Endodermal cell (in vitro differentiated cells): Measurements from ENCODE around the gene STARD8. TPM values are rescaled to one million over a fixed set of nuclear protein-coding genes. Genes with fewer than 3 reads are reported as not detected.

ENCODE experiments used
- DNase-seq: peaks from one replicate; pipeline ENCODE4 v3.0.0-alpha.2; 2017
- H3K27ac ChIP-seq: 2 replicates; pipeline ENCODE4 v1.5.1; 2013; ENCODE audit warnings: mild to moderate bottlenecking, low read depth, low read length, moderate library complexity
- H3K27me3 ChIP-seq: 2 replicates; pipeline ENCODE4 v1.6.1; 2013; ENCODE audit warnings: mild to moderate bottlenecking, low read length, moderate library complexity; ENCODE audit not compliant: insufficient read depth, control insufficient read depth, poor library complexity, severe bottlenecking
- H3K36me3 ChIP-seq: 2 replicates; pipeline ENCODE4 v1.7.0; 2013; ENCODE audit warnings: mild to moderate bottlenecking, low read length, moderate library complexity; ENCODE audit not compliant: control insufficient read depth, insufficient read depth
- H3K4me1 ChIP-seq: one replicate; pipeline ENCODE4 v1.7.0; 2013; ENCODE audit warnings: low read length; ENCODE audit not compliant: control insufficient read depth, insufficient read depth
- H3K4me3 ChIP-seq: 2 replicates; pipeline ENCODE4 v1.5.1; 2013; ENCODE audit warnings: mild to moderate bottlenecking, low read length, moderate library complexity
- H3K9ac ChIP-seq: 2 replicates; pipeline ENCODE4 v1.6.1; 2013; ENCODE audit warnings: mild to moderate bottlenecking, low read length, moderate library complexity; ENCODE audit not compliant: poor library complexity, severe bottlenecking; ENCODE audit errors: extremely low read depth
- H3K9me3 ChIP-seq: 2 replicates; pipeline ENCODE4 v1.6.1; 2013; ENCODE audit warnings: mild to moderate bottlenecking, low read length, moderate library complexity; ENCODE audit not compliant: control insufficient read depth
- H3K27ac Mint-ChIP-seq: 2 replicates; pipeline ENCODE4 v1.8.0; 2020; ENCODE audit warnings: mixed read lengths
- H3K27me3 Mint-ChIP-seq: 2 replicates; pipeline ENCODE4 v1.8.0; 2021; ENCODE audit warnings: mild to moderate bottlenecking, mixed read lengths; ENCODE audit not compliant: insufficient read depth
- H3K36me3 Mint-ChIP-seq: 2 replicates; pipeline ENCODE4 v1.8.0; 2020; ENCODE audit warnings: low read depth, mixed read lengths
- H3K4me1 Mint-ChIP-seq: 2 replicates; pipeline ENCODE4 v1.8.0; 2020; ENCODE audit warnings: mixed read lengths
- H3K4me3 Mint-ChIP-seq: 2 replicates; pipeline ENCODE4 v1.8.0; 2020; ENCODE audit warnings: mild to moderate bottlenecking, moderate library complexity, mixed read lengths
- H3K9me3 Mint-ChIP-seq: 2 replicates; pipeline ENCODE4 v1.8.0; 2020; ENCODE audit warnings: mild to moderate bottlenecking, mixed read lengths
- CTCF ChIP-seq: fragments of 200-600 bp; sonication (generic); conservative IDR thresholded peaks from 2 replicates; pipeline ENCODE4 v1.5.0; 2021; ENCODE audit warnings: antibody characterized with exemption, mild to moderate bottlenecking
- WGBS, 2 experiments: methylation state at CpG; one replicate each; pipeline versions ENCODE4 v1.1.5 to v1.1.7; 2013; ENCODE audit warnings: missing lambda C conversion rate in 2 of 2, mixed read lengths in 1 of 2; ENCODE audit not compliant: insufficient coverage in 1 of 2, insufficient read length in 1 of 2; 5-methylcytosine and 5-hydroxymethylcytosine counted together
- total RNA-seq, 2 donors: library from RNA; stranded (reverse); fragmentation: NEBNext Ultra II Directional in 1 of 2; extraction: Animal tissue kit (Norgen Biotek cat#: 25700) in 1 of 2; gene quantifications; 2 replicates in 1 of 2; 3 replicates in 1 of 2; pipeline ENCODE4 v1.2.1, GENCODE V29; 2021

Gene STARD8
- total RNA-seq, 2 donors from 2014 or later = 1.5 to 1.8 TPM

- no peaks in the 10 kb centered on the region for H3K4me1 Mint-ChIP-seq
- H3K9me3 Mint-ChIP-seq = peaks cover 37% of the 10 kb centered on the region
- no peak for TF ChIP-seq CTCF
- Histone ChIP-seq H3K36me3 (no peaks in the 10 kb centered on the region), H3K4me1 (no peaks in the 10 kb centered on the region), H3K27me3 (no peaks in the 10 kb centered on the region), H3K9me3 (no peaks in the 10 kb centered on the region), H3K27ac (no peak overlapping the region), H3K9ac (no peak overlapping the region), H3K4me3 (no peak overlapping the region)
- no peak overlapping the region for H3K4me3 Mint-ChIP-seq
- DNase-seq = no peak
- H3K36me3 Mint-ChIP-seq = no peaks in the 10 kb centered on the region
- H3K27ac Mint-ChIP-seq = no peak overlapping the region
- 80 to 84% methylated on average over 1 to 4 of the region's 4 CpGs for WGBS, 2 experiments
- H3K27me3 Mint-ChIP-seq = no peaks in the 10 kb centered on the region
These were observed 80.2 kb downstream of the STARD8 start for GRCh38 chrX:68727696-68728095.

DNA sequence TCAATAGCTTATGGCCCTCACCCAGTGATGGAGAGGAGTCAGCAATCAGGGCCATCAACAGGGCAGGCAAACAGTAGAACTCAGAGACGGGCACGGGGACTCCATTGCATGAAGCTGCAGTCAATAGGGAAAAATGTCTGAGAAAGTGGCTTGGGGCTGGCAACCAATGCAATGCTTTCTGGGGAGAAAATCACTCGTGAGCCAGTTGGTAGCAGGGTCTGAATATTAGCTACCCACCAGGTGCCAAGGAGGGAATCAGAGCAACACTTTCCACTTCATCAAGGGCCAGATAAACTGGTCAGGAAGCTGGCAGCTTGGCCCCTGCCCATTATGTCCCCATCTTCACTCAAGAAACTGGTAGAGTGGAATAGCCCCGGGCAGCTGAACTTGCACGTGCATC lies 80.7 kb downstream of the STARD8 start:
- Histone ChIP-seq H3K27ac (no peak overlapping the region), H3K4me1 (no peaks in the 10 kb centered on the region), H3K9ac (no peak overlapping the region), H3K9me3 (no peaks in the 10 kb centered on the region), H3K4me3 (no peak overlapping the region), H3K36me3 (no peaks in the 10 kb centered on the region), H3K27me3 (no peaks in the 10 kb centered on the region)
- no peak overlapping the region for H3K4me3 Mint-ChIP-seq
- 83 to 88% methylated on average over 1 to 5 of the region's 5 CpGs for WGBS, 2 experiments
- H3K4me1 Mint-ChIP-seq = no peaks in the 10 kb centered on the region
- no peaks in the 10 kb centered on the region for H3K36me3 Mint-ChIP-seq
- peaks cover 1% of the 10 kb centered on the region for H3K27me3 Mint-ChIP-seq
- TF ChIP-seq CTCF = no peak
- peaks cover 34% of the 10 kb centered on the region for H3K9me3 Mint-ChIP-seq
- DNase-seq = no peak
- no peak overlapping the region for H3K27ac Mint-ChIP-seq

DNA sequence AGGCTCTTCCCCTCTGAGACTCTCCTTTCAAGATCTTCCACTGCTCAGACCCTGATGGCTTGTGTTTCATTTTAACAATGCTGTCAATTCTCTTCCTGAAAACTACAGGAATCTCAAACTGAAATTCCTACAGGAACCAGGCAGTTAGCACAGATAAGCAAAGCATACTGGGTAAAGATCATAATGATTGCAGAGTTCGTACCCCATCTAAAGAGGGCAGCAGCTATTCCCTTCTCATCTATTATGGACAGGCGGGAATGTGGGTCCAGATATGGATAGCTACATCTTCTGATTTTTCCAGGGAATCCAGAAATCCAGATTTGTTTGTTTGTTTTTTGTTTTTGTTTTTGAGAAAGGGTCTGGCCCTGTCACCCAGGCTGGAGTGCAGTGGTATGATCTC lies 83.8 kb downstream of the STARD8 start:
- TF ChIP-seq CTCF = no peak
- peaks cover 1% of the 10 kb centered on the region for H3K27me3 Mint-ChIP-seq
- H3K27ac Mint-ChIP-seq = no peak overlapping the region
- no peaks in the 10 kb centered on the region for H3K9me3 ChIP-seq
- peaks cover 47% of the 10 kb centered on the region for H3K9me3 Mint-ChIP-seq
- no peaks in the 10 kb centered on the region for H3K36me3 ChIP-seq
- no peak overlapping the region for H3K27ac ChIP-seq
- no peaks in the 10 kb centered on the region for H3K4me1 Mint-ChIP-seq
- no peak overlapping the region for H3K4me3 ChIP-seq
- no peak overlapping the region for H3K4me3 Mint-ChIP-seq
- DNase-seq = no peak
- H3K27me3 ChIP-seq = no peaks in the 10 kb centered on the region
- H3K36me3 Mint-ChIP-seq = no peaks in the 10 kb centered on the region
- H3K9ac ChIP-seq = no peak overlapping the region
- 86 to 100% methylated on average over 1 of the region's 2 CpGs for WGBS, 2 experiments
- no peaks in the 10 kb centered on the region for H3K4me1 ChIP-seq
